Smooth muscle cell (in vitro differentiated cells): Measurements from ENCODE around the gene MOSPD3. TPM values are rescaled to one million over a fixed set of nuclear protein-coding genes. Genes with fewer than 3 reads are reported as not detected.

Experiments used
- DNase-seq: peaks from one replicate; lab custom pipeline; 2025; ENCODE audit not compliant: unreplicated experiment; lab: John Stamatoyannopoulos, UW
- H2AFZ ChIP-seq: fragments of 200-600 bp; sonication (generic); 2 replicates; pipeline ENCODE4 v1.6.0; 2016; ENCODE audit warnings: antibody characterized with exemption, low read depth, mild to moderate bottlenecking
- H3F3A ChIP-seq: fragments of 200-600 bp; sonication (generic); 2 replicates; pipeline ENCODE4 v1.6.0; 2017; ENCODE audit warnings: antibody characterized with exemption, low read depth
- H3K27ac ChIP-seq: fragments of 200-600 bp; sonication (generic); 2 replicates; pipeline ENCODE4 v1.5.1; 2016; ENCODE audit warnings: low read depth, mild to moderate bottlenecking
- H3K27me3 ChIP-seq: fragments of 200-600 bp; sonication (generic); 2 replicates; pipeline ENCODE4 v1.6.1; 2016; ENCODE audit warnings: low read depth, mild to moderate bottlenecking
- H3K36me3 ChIP-seq: fragments of 200-600 bp; sonication (generic); 2 replicates; pipeline ENCODE4 v1.5.1; 2016; ENCODE audit warnings: low read depth
- H3K4me1 ChIP-seq: fragments of 200-600 bp; sonication (generic); 2 replicates; pipeline ENCODE4 v1.5.1; 2016; ENCODE audit warnings: low read depth
- H3K4me2 ChIP-seq: fragments of 200-600 bp; sonication (generic); 2 replicates; pipeline ENCODE4 v1.6.0; 2016; ENCODE audit warnings: mild to moderate bottlenecking
- H3K4me3 ChIP-seq: fragments of 200-600 bp; sonication (generic); 2 replicates; pipeline ENCODE4 v1.5.1; 2016; ENCODE audit warnings: mild to moderate bottlenecking
- H3K79me2 ChIP-seq: fragments of 200-600 bp; sonication (generic); 2 replicates; pipeline ENCODE4 v1.6.0; 2016; ENCODE audit warnings: low read depth, mild to moderate bottlenecking
- H3K9ac ChIP-seq: fragments of 200-600 bp; sonication (generic); 2 replicates; pipeline ENCODE4 v1.6.0; 2016; ENCODE audit warnings: low read depth
- H3K9me3 ChIP-seq: fragments of 200-600 bp; sonication (generic); replicated peaks from 2 replicates; pipeline ENCODE4 v1.5.1; 2016; ENCODE audit warnings: low read depth
- H4K20me1 ChIP-seq: fragments of 200-600 bp; sonication (generic); 2 replicates; pipeline ENCODE4 v1.6.0; 2016; ENCODE audit warnings: low read depth
- WGBS: methylation state at CpG from one replicate; pipeline ENCODE4 v1.1.7; 2016; ENCODE audit warnings: low lambda C conversion rate; 5-methylcytosine and 5-hydroxymethylcytosine counted together
- polyA plus RNA-seq: library from polyadenylated mRNA; unstranded; fragments of >200 nt; fragmentation: Nextera tagmentation; extraction: Ambion mirVana; gene quantifications from 2 replicates; pipeline ENCODE4 v1.2.1, GENCODE V29; 2016
- total RNA-seq: library from RNA; depleted of rRNA; stranded (reverse); fragments of >200 nt; gene quantifications from 2 replicates; pipeline ENCODE4 v1.2.3, GENCODE V29; 2014
- TF ChIP-seq, protein P1 (sequence below): fragments of 200-600 bp; sonication (generic); IDR thresholded peaks from 2 replicates; pipeline ENCODE4 v1.5.1; 2017; ENCODE audit warnings: borderline replicate concordance, mild to moderate bottlenecking, antibody characterized with exemption; ENCODE audit not compliant: insufficient read depth, poor library complexity, severe bottlenecking

The MOSPD3 gene
- total and polyA plus RNA-seq, 2 experiments from 2014 or later, result 10.5 to 47.8 TPM

DNA sequence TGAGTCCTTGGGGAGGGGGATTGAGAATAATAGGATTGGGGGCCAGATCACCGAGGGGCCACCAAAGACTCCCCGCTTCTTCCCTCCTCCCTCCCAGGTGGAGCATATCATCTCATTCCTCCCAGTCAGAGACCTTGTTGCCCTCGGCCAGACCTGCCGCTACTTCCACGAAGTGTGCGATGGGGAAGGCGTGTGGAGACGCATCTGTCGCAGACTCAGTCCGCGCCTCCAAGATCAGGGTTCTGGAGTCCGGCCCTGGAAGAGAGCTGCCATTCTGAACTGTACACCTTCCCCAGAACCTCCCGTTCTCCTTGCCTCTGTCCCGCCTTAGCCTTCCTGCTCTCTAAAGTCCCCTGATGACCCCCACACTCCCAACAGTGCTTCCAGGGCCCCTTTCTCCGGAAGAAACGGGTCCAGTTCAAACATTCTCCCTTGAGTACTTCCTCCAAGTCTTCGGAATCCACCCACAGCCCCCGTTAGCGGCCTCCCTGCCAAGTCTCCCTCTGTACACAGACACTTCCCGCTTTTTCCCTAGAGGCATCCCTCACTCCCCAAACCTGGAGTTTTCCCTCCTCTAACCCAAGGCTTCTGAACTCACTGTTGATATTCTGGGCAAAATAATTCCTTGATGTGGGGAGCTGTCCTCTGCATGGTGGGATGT is 22.1 kb upstream of the MOSPD3 start:
- Histone ChIP-seq H3K9ac (no peak overlapping the region), H3K9me3 (no peaks in the 10 kb centered on the region), H3K27me3 (no peaks in the 10 kb centered on the region), H3K4me2 (no peak overlapping the region), H4K20me1 (peaks cover 4% of the 10 kb centered on the region), H2AFZ (no peak overlapping the region), H3K36me3 (no peaks in the 10 kb centered on the region), H3K27ac (no peak overlapping the region), H3K79me2 (no peaks in the 10 kb centered on the region), H3K4me1 (no peaks in the 10 kb centered on the region), H3F3A (peaks cover 3% of the 10 kb centered on the region), H3K4me3 (no peak overlapping the region)
- 69% methylated on average over 20 of the region's 20 CpGs for WGBS
- TF ChIP-seq, protein P1, sequence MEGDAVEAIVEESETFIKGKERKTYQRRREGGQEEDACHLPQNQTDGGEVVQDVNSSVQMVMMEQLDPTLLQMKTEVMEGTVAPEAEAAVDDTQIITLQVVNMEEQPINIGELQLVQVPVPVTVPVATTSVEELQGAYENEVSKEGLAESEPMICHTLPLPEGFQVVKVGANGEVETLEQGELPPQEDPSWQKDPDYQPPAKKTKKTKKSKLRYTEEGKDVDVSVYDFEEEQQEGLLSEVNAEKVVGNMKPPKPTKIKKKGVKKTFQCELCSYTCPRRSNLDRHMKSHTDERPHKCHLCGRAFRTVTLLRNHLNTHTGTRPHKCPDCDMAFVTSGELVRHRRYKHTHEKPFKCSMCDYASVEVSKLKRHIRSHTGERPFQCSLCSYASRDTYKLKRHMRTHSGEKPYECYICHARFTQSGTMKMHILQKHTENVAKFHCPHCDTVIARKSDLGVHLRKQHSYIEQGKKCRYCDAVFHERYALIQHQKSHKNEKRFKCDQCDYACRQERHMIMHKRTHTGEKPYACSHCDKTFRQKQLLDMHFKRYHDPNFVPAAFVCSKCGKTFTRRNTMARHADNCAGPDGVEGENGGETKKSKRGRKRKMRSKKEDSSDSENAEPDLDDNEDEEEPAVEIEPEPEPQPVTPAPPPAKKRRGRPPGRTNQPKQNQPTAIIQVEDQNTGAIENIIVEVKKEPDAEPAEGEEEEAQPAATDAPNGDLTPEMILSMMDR, result no peak
- DNase-seq, result no peak

DNA sequence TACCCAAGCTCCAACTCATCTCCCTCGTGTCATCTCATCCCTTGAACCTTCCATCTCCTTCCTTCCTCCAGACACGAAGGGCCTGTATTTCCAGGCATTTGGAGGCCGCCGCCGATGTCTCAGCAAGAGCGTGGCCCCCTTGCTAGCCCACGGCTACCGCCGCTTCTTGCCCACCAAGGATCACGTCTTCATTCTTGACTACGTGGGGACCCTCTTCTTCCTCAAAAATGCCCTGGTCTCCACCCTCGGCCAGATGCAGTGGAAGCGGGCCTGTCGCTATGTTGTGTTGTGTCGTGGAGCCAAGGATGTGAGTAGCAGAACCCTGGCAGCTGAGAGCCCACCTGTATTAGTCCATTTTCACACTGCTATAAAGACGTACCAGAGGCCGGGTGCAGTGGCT is 20.7 kb upstream of the MOSPD3 start:
- H3K9ac ChIP-seq, result no peak overlapping the region
- H3K9me3 ChIP-seq, result no peaks in the 10 kb centered on the region
- H3K27ac ChIP-seq, result no peak overlapping the region
- H3K4me3 ChIP-seq, result no peak overlapping the region
- H3F3A ChIP-seq, result no peaks in the 10 kb centered on the region
- H2AFZ ChIP-seq, result no peak overlapping the region
- no peaks in the 10 kb centered on the region for H4K20me1 ChIP-seq
- H3K36me3 ChIP-seq, result no peaks in the 10 kb centered on the region
- no peak overlapping the region for H3K4me2 ChIP-seq
- TF ChIP-seq, protein P1, result no peak
- H3K27me3 ChIP-seq, result no peaks in the 10 kb centered on the region
- H3K4me1 ChIP-seq, result no peaks in the 10 kb centered on the region
- no peak for DNase-seq
- 95% methylated on average over 17 of the region's 17 CpGs for WGBS
- no peaks in the 10 kb centered on the region for H3K79me2 ChIP-seq

DNA sequence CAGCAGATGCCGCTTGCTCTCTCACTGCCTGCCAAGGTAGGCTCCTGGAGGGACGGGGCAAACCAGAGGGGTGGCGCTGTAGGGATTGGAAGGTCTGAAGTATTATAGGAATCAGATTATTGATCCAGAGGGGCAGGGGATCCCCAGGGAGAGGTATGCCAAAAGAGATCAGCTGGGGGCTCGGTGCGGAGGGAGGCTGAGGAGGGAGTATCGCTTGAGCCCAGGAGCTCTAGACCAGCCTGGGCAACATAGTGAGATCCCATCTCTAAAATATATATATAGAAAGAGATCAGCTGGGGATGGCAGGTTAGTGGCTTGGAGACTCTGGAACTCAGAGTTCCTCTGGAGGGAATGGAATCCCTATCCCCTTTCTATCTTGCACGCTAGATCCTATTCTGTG is 17.2 kb upstream of the MOSPD3 start:
- no peaks in the 10 kb centered on the region for H4K20me1 ChIP-seq
- H3F3A ChIP-seq, result no peaks in the 10 kb centered on the region
- no peaks in the 10 kb centered on the region for H3K4me1 ChIP-seq
- no peak overlapping the region for H3K27ac ChIP-seq
- DNase-seq, result no peak
- H3K27me3 ChIP-seq, result no peaks in the 10 kb centered on the region
- no peak overlapping the region for H2AFZ ChIP-seq
- no peaks in the 10 kb centered on the region for H3K36me3 ChIP-seq
- TF ChIP-seq, protein P1, result no peak
- no peak overlapping the region for H3K9ac ChIP-seq
- WGBS, result 96% methylated on average over 7 of the region's 7 CpGs
- H3K79me2 ChIP-seq, result no peaks in the 10 kb centered on the region
- no peak overlapping the region for H3K4me2 ChIP-seq
- no peak overlapping the region for H3K4me3 ChIP-seq
- no peaks in the 10 kb centered on the region for H3K9me3 ChIP-seq

DNA sequence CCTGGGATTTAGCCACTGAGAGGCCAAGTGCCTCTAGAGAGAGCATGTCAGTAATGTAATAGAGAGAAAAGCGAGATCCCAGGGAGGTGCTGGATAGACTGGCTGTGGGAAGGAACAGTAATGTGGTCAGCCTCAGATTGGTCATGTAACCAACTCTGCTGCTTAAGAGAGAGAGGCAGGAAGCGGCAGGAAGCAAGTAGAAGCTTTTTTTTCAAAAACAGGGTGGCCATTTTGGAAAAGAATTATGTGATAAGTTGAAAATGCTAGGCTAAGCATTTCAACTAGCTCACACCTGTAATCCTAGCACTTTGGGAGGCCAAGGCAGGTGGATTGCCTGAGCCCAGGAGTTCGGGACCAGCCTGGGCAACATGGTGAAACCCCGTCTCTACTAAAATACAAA is 13.9 kb upstream of the MOSPD3 start:
- H3K36me3 ChIP-seq, result no peaks in the 10 kb centered on the region
- no peaks in the 10 kb centered on the region for H4K20me1 ChIP-seq
- TF ChIP-seq, protein P1, result no peak
- H3K9me3 ChIP-seq, result no peaks in the 10 kb centered on the region
- H3K4me3 ChIP-seq, result no peak overlapping the region
- H3K27ac ChIP-seq, result no peak overlapping the region
- peaks cover 12% of the 10 kb centered on the region for H3K4me1 ChIP-seq
- no peak overlapping the region for H2AFZ ChIP-seq
- peaks cover 3% of the 10 kb centered on the region for H3K79me2 ChIP-seq
- H3K9ac ChIP-seq, result no peak overlapping the region
- no peaks in the 10 kb centered on the region for H3F3A ChIP-seq
- 82% methylated on average over 4 of the region's 4 CpGs for WGBS
- no peaks in the 10 kb centered on the region for H3K27me3 ChIP-seq
- H3K4me2 ChIP-seq, result no peak overlapping the region
- no peak for DNase-seq
